DMS53 treated with DMSO at 0.1 percent for 48 hours (cell line): ENCODE measurements around the gene JAG1.

Source experiments
- DNase-seq: peaks from one replicate; lab custom pipeline; 2025; ENCODE audit not compliant: unreplicated experiment; lab: John Stamatoyannopoulos, UW

JAG1 gene

DNA sequence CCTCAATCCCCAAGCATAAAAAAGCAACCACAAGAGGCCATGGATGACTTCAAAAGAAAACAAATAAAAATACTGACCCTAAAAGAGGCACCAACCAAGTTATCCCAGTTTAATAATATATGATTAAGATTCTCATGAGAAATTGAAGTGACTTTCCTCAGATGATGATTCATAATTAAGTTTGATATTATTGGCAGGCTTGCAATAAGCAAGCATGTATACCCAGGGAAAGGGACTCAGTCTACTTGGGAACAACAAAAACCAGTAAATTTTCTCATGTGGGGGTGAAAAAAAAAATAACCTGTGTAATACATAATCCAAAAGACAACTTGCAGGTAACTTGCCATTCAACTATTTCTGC is 19.6 kb downstream of the JAG1 start:
- no peak for DNase-seq

DNA sequence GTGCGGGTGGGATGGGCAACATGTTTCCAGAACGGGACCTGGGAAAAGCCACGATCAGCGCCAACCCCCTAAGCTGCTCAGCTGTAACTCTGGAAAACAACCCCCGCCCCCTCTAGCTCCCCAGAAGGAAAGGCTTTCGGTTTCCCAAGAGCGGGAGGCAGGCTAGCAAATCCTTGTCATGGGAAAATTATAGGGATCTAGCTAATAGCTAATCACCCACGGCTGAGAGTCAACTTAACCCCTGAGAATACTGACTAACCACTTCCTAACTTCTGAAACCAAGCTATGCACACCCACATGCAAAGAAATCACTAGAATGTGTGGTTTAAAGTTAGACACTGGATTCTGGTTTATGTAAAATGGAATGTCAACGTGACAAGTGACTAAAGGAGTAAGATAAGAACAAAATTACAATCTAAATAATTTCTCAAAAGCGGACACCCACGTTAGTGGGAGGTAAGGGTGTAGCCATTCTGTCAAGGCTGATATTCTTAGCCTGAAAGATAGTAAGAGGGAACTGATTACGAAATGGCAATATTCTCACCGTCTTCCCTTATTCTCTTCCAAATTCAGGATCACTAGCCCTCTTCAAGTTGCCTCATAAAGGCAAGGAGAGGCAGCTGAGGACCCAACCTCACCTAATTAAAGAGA is 20.1 kb downstream of the JAG1 start:
- no peak for DNase-seq

DNA sequence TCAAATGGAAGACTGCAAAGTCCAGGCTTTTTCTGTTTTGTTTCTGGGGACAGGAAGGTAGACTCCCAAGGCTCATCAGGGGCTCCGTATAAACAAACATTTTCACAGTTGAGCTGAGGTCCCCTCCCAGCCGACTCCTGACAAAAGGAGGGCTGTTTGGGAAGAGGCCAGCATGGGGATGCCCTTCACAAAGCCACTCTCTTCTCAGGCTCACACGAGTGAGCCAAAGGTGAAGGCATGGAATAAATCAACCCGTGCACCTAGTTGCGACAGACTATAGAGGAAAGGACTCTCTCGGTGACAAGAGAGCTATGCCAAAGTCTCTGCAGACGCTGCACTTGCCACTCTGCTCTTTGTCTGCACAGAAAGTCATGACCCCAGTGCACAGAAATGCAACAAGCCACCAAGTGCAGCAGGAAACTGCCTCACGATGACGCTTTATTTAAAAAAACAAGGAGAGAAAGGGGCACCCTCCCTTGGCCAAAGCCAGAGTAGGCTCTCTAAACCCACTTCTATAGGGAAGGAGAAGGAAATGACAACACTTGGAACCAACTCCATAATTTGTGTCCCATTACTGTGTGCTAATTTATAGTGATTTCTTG is 21.0 kb downstream of the JAG1 start:
- no peak for DNase-seq

DNA sequence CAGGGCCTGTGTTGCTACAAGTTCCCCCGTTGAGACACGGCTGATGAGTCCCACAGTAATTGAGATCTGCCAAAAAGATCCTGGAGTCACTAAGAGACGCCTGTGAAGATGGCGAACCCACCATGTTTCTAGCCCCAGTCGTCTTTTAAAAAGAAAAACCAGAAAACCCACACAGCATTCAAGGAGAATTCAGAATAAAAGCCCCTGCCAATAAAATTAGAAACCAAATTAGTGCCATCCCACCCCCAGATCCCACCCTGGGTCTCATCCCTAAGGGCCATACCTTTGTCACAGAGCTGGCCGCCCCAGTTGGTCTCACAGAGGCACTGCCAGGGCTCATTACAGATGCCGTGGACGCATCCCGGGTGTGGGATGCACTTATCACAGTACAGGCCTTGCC is 21.6 kb downstream of the JAG1 start:
- no peak for DNase-seq

DNA sequence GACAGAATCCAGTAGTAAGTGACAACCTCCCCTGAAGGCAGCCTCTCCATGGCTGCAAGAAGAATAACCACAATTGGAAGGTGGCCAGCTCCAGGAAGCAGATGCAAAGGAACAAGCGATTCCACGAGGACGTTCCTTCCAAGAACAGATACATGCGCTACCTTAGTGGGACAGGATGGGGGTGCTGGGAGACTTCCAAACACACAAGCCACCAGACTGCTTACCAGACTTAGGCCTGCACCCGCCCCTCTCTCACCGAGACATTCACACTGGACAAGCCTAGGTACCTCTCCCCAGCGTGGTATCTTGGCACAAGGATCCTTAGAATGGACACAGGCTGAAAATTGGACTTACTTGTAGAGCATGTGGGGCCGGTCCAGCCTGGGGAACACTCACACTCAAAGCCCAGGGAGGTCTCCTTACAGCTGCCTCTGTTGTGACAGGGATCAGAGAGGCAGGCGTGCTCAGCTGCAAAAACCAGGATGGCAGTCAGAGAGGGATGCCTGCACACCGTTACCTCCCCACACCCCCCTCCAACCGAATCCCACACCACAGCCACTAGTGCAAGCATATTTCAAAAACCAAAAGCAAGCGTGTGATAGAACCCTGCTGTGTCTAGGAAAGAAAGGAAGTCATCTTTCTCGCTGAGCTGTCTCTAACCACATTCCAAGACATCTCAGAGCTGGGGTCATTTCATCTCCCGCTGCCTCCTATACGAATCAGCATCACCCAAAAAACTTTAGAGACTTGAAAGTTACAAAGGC is 22.4 kb downstream of the JAG1 start:
- DNase-seq = no peak

DNA sequence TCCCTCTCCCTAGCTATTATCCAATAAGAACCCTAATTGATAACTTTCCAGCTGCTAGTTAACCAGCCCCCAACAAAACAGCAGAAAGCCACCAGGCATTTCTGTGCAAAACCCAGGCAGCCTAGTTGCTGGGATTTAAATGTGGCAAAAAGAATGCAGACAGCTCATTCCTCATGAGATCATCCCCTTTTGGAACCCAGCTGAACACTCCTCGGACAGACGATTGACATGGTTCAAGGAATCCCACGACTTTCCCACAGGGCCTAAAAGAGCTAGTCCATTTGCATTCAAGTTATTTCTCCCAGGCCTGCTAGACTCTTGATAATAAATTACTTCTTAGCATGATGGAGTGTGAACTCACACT is 24.0 kb downstream of the JAG1 start:
- DNase-seq = no peak

DNA sequence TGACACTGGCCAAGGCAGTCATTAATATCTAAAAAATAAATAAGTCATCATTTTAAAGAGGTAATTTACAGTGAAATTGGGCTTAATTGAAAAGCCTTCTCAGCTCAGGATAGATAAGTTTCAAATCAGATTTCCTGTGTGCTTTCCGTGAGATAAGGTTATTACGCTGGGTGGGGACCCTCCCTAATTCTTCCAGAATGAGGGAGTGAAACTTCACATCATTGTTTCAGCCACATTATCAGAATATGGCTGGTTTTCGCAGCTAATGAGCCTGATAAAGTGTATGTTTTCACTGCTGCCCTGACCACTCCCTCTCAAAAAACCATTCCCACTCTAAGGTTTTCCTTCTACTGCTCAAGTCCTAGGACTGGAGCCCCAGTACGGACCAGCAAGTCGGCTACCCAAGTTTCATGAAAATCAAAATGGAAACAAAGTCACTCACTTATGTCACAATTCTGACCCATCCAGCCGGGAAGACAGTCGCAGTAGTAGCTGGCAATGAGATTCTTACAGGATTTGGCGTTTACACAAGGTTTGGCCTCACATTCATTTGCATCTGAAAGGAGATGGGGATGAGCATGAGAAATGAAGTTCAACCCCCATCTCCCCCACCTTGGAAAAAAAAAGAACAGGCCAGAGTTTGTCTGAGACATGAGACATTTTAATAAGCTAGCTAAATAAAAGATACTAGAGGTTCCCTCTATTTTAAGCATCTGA is 24.6 kb downstream of the JAG1 start:
- DNase-seq = no peak

DNA sequence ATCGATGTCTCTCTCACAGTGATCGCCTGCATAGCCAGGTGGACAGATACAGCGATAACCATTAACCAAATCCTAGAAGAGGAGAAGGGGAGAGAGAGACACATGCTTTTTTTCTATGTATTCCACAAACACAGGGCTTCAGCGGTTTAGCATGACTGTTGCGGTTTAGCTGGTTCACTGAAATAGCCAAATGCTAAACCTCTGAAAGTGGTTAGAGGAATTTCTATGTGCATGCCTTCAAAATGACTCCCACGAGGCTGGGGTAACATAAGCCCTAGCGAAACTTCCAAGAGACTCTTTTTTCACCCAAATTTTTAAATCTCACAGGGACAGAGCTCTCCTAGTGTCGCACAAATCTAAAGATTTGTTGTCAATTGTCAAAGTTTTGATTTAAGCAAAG is 25.1 kb downstream of the JAG1 start:
- no peak for DNase-seq

DNA sequence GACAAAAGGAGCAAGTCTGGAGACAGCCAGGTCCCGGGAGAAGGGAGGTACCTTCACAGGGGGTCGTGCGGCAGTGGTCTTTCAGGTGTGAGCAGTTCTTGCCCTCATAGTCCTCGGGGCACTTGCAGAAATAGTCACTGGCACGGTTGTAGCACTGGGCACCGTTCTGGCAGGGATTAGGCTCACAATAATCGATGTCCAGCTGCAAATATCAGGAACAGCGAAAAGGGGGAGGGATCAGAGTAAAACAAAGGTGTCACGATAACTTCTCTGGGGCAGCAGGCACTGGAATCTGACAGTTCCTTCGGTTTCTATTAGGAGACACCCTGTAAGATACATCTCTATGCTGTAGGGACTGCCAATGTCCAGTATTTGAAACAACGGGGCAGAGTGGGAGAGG is 25.9 kb downstream of the JAG1 start:
- DNase-seq = no peak

DNA sequence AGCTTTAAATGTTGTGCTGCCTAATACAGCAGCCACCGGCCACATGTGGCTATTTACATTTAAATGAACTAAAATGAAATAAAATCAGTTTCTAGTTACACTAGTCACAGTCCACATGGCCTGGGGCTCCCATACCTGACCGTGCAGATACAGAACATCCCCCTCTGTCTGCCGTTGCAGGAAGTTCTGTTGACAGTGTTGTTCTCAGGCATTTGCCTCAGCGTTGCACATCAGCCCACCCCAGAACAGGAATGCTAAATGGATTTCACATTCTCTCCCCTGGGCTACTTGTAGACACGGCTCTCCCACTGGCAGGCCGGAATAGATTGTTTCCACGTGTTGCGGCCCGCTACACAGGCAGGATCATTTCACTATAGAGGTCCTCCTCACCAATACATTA is 26.3 kb downstream of the JAG1 start:
- no peak for DNase-seq

DNA sequence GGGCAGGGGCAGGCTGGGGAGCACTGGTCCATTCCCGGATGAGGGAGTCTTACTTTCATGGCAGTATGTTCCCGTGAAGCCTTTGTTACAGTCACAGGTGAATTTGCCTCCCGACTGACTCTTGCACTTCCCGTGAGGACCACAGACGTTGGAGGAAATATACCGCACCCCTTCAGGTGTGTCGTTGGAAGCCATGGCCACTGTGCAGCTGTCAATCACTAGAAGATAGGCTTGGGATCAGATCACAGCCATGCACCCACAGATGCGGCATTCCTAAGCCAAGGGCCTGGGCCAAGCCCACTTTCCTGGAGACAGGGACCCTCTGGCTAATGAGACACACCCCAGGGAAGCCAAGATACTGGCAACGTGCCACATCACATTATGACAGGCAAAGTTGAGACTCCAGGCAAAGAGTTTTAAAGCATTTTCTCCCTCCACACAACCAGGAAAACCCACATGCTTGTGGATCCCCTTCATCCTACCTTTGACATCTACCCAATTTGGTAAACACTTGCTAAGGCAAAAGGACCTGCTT is 26.8 kb downstream of the JAG1 start:
- no peak for DNase-seq

DNA sequence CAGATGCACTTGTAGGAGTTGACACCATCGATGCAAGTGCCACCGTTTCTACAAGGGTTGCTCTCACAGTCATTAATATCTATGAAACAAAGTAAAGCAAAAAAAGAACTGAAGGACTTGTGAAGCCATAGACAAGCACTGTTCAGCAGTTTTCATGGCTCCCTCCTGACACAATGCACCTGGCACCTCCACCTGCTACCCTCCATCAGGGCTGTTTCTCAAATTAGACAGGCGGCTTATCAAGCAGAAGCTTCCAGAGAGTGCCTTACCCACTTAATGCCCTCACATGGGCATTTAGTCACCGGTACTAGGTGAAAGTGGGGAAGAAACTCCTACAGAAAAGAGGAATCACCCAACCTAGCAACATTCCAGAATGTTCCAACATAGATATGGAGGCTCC is 27.8 kb downstream of the JAG1 start:
- DNase-seq = no peak

DNA sequence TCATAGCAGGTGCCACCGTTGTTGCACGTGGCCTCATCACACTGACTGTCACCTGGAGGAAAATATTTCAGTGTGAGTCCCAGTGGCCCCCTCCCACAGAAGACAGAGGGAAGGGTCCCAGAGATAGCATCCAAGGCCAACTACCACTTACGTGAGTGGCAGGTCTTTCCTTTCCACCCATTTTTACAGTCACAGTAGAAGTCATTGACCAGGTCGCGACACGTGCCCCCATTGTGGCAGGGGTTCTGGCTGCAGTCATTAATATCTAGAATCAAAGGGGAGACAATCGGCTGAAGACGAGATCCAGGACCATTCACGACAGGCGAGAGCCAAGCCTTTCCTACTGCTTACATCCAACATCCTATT is 28.6 kb downstream of the JAG1 start:
- no peak for DNase-seq

DNA sequence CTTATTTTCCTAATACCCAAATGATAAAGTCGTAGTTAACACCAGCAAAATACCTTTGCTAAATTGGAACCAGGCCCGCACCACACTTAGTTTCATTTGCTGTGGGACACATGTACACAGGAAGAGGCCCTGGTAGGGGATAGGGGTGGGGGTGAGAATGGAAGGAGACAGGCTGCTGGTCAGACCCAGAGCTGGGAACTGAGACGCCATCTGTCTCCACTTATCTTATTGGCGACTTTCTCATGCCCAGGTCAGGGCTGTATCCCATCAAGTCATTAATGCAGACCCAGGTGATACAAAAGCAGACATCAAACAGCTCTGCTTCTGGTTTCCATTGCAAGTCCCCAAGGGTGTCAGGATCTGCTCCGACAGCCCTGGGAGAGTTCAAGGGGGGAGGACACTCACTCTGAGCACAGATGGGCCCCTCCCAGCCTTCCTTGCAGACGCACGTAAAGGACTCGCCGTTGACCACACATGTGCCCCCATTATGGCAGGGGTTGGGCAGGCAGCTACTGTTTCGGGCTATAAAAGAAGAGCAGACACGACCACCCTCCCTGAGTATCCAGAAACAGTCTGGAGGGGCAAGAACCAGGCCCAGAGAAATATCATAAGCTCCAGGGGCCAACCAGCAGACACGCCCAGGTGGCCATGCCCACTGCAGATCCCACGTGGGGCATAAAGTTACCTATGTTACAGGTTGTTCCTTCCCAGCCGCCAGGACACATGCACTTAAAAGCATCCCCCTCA is 29.2 kb downstream of the JAG1 start:
- DNase-seq = no peak

DNA sequence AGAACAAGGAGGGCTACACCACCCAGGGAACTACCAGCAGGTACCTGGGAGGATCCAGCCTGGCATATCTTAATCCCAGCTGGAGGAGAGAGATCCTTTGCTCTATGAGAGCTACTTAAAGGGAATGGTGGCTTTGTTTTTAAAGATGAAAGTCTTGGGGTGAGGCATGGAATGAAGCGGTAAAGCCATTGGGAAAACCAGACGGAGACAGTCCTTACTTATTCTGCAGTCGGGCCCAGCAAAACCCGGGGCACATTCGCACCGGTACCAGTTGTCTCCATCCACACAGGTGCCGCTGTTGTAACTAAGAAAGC is 30.3 kb downstream of the JAG1 start:
- no peak for DNase-seq

DNA sequence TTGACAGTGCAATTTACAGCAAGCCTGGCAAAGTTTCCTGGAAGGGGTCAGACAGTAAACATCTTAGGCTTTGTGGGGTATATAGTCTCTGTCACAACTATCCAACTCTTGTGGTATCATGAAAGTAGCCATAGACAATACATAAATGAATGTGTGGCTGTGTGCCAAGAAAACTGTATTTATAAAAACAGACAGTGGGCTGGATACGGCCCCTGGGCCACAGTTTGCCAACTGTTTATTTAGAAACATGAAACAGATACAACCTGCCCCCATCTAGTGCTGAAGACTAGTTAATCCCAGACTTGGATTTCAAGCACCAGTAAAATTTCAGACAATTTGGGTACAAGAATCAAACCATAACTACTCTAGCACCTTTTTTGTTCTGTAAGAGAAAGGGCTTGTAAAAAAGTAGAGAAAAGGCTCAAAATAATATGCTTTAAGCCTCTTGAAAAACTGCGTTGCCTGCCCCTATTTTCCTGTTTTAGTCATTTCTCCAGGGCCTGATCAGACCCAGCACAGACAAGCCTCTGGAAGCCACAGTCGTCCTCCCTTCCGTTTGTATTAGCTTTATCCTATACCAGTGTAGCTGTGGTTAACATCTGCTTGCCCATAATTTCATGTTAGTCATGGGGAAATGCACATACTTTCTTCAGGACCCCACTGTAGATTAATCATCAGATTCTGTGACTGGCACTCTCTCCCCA is 30.8 kb downstream of the JAG1 start:
- no peak for DNase-seq

DNA sequence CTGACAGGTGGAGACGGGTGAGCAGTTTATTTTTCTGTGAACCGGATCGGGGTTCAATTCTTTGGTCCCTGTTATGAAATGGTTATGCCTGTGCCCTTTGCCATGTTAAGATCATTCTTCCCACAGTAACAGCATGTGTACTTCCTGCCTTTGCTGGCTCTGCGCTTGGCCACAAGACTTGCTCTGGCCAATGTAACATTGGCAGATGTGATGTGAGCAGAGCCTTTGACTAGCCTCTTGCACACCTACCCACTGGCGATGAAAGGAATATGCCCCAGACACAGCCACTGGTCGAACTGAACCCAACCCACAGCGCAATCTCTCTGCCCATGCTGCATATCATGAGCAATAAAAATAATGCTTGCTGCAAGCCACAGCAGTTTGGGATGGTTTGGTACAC is 31.9 kb downstream of the JAG1 start:
- no peak for DNase-seq

DNA sequence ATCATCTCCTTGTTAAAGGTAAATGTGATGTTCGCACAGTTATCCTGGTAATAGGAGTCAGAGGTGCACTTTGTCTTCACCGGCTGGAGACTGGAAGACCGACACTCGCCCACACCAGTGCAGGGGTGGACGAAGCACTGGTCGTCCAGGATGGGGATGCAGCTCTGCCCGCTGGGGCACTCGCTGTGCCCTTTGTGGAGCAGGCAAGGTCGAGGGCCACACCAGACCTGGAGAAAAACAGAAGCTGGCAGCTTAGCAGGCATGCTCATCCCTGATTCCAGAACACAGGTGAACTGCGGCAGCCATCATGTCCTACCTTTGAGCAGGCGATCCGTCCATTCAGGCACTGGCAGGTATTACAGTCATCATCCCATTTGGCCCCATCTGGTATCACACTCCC is 32.3 kb downstream of the JAG1 start:
- no peak for DNase-seq

DNA sequence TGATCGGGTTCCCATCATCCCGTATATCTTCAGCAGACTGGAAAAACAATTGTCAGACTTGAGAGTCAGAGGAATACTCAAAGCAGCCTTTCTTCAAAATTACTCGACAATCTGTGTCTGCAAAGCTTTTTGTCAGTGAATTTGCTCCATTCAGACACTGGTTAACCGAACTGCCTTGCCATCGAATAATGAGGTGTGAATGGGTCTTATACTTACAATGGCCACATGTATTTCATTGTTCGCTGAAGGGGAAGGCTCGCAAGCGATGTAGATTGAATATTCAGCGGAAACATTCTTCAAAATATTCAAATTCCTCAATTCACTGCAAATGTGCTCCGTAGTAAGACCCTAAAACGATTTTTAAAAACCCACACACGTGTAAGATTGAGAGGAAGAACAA is 32.9 kb downstream of the JAG1 start:
- DNase-seq = no peak

DNA sequence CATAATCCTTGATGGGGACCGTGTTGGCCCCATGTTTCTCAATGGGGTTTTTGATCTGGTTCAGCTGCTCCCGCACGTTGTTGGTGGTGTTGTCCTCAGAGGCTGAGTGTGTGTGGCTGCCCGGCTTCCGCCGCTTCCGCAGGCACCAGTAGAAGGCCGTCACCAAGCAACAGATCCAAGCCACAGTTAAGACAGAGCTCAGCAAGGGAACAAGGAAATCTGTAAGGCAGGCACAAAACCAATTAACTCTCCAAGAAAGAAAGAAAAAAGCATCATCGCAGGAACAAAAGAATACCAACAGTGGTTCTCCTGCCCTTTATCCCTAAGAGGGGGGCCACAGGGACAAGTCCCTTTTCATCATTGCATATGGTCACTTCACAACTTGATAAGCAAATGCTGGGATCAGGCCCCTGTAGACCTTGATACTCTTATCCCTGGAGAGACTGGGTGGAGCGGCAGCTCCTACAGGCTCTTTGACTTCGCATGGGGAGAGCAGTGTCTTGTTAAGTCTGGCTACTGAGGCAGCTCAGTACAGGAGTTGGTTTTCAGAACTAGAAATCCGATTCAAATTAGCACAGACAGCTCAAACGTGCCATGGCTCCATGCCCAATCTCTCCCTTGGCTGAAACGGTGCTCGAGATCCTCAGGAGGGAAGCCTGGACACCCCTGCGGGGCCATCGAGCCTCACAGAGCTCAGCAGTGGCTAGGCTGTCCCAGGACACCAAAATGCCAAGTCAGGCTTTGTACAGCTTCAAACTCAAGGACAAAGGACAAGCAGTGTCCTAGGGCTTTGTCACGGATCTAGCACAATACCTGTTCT is 33.9 kb downstream of the JAG1 start:
- DNase-seq = no peak
